ENCODE data around the gene PRKAG2. TPM values are rescaled to one million over a fixed set of nuclear protein-coding genes. Genes with fewer than 3 reads are reported as not detected.

PRKAG2 gene
- total RNA-seq, 1 experiment from 2014 or later = 73.9 TPM

- Mint-ChIP-seq H3K4me1 (ENCODE audit: insufficient read depth, unreplicated experiment) (no peaks in the 10 kb centered on the region), H3K9me3 (ENCODE audit: unreplicated experiment) (no peaks in the 10 kb centered on the region), H3K4me3 (ENCODE audit: unreplicated experiment) (no peak overlapping the region), H3K36me3 (ENCODE audit: insufficient read depth, unreplicated experiment) (no peaks in the 10 kb centered on the region), H3K27ac (ENCODE audit: low read depth, unreplicated experiment) (no peak overlapping the region), H3K27me3 (ENCODE audit: insufficient read depth, unreplicated experiment) (peaks cover 52% of the 10 kb centered on the region)
- intact Hi-C loops (cut with micrococcal nuclease) = no loop called here
- ChIA-PET CTCF (interaction anchor here (0.6 to 1.8 kb wide), 3 partner anchors 13 to 265 kb away, joined by 5 to 6 read pairs (median 5); no protein-coding TSS in a partner anchor), POLR2A (no interaction called here)
- TF ChIP-seq CTCF (IDR thresholded peaks at IDR 0.05; ENCODE audit: unreplicated experiment) = no peak
- BruUV-seq (replicated peaks) = no TSS peak
- no peak for DNase-seq (ENCODE audit: unreplicated experiment)
Observed at GRCh38 chr7:151884312-151885201, 7.6 kb upstream of the PRKAG2 start.

- H3K9me3 Mint-ChIP-seq (ENCODE audit: unreplicated experiment) = no peaks in the 10 kb centered on the region
- DNase-seq (ENCODE audit: unreplicated experiment) = no peak
- TF ChIP-seq CTCF (IDR thresholded peaks at IDR 0.05; ENCODE audit: unreplicated experiment) = no peak
- POLR2A ChIA-PET = no interaction called here
- CTCF ChIA-PET = interaction anchor here (0.6 to 1.8 kb wide), 2 partner anchors 100 to 264 kb away, joined by 5 to 6 read pairs; no protein-coding TSS in a partner anchor
- H3K4me3 Mint-ChIP-seq (ENCODE audit: unreplicated experiment) = no peak overlapping the region
- intact Hi-C loops (cut with micrococcal nuclease) = no loop called here
- peaks cover 52% of the 10 kb centered on the region for H3K27me3 Mint-ChIP-seq (ENCODE audit: insufficient read depth, unreplicated experiment)
- no peak overlapping the region for H3K27ac Mint-ChIP-seq (ENCODE audit: low read depth, unreplicated experiment)
- no TSS peak for BruUV-seq (replicated peaks)
- no peaks in the 10 kb centered on the region for H3K36me3 Mint-ChIP-seq (ENCODE audit: insufficient read depth, unreplicated experiment)
- no peaks in the 10 kb centered on the region for H3K4me1 Mint-ChIP-seq (ENCODE audit: insufficient read depth, unreplicated experiment)
Observed at GRCh38 chr7:151883857-151884256, 6.9 kb upstream of the PRKAG2 start.

- H3K9me3 Mint-ChIP-seq (ENCODE audit: unreplicated experiment) = no peaks in the 10 kb centered on the region
- CTCF ChIA-PET = interaction anchor here (0.9 to 1.8 kb wide), 3 partner anchors 46 to 99 kb away, joined by 3 to 5 read pairs (median 3); no protein-coding TSS in a partner anchor
- H3K4me1 Mint-ChIP-seq (ENCODE audit: insufficient read depth, unreplicated experiment) = no peaks in the 10 kb centered on the region
- no peaks in the 10 kb centered on the region for H3K36me3 Mint-ChIP-seq (ENCODE audit: insufficient read depth, unreplicated experiment)
- no peak overlapping the region for H3K27ac Mint-ChIP-seq (ENCODE audit: low read depth, unreplicated experiment)
- no peak overlapping the region for H3K4me3 Mint-ChIP-seq (ENCODE audit: unreplicated experiment)
- no TSS peak for BruUV-seq (replicated peaks)
- intact Hi-C loops (cut with micrococcal nuclease) = no loop called here
- TF ChIP-seq CTCF (IDR thresholded peaks at IDR 0.05; ENCODE audit: unreplicated experiment) = no peak
- H3K27me3 Mint-ChIP-seq (ENCODE audit: insufficient read depth, unreplicated experiment) = peaks cover 42% of the 10 kb centered on the region
- POLR2A ChIA-PET = interaction anchor here (1.0 kb wide), 1 partner anchor 50 kb away, joined by 4 read pairs; no protein-coding TSS in a partner anchor
- DNase-seq (ENCODE audit: unreplicated experiment) = no peak
Observed at GRCh38 chr7:151882734-151883133, 5.8 kb upstream of the PRKAG2 start.

- H3K36me3 Mint-ChIP-seq (ENCODE audit: insufficient read depth, unreplicated experiment) = peaks cover 1% of the 10 kb centered on the region
- H3K27ac Mint-ChIP-seq (ENCODE audit: low read depth, unreplicated experiment) = no peak overlapping the region
- CTCF ChIA-PET = interaction anchor here (0.5 to 0.6 kb wide), 2 partner anchors 44 to 71 kb away, joined by 3 to 4 read pairs; no protein-coding TSS in a partner anchor
- POLR2A ChIA-PET = interaction anchor here (1.6 kb wide), 1 partner anchor 42 kb away, joined by 4 read pairs; no protein-coding TSS in a partner anchor
- H3K4me1 Mint-ChIP-seq (ENCODE audit: insufficient read depth, unreplicated experiment) = no peaks in the 10 kb centered on the region
- no peak for DNase-seq (ENCODE audit: unreplicated experiment)
- intact Hi-C loops (cut with micrococcal nuclease) = no loop called here
- H3K27me3 Mint-ChIP-seq (ENCODE audit: insufficient read depth, unreplicated experiment) = peaks cover 25% of the 10 kb centered on the region
- no TSS peak for BruUV-seq (replicated peaks)
- no peaks in the 10 kb centered on the region for H3K9me3 Mint-ChIP-seq (ENCODE audit: unreplicated experiment)
- TF ChIP-seq CTCF (IDR thresholded peaks at IDR 0.05; ENCODE audit: unreplicated experiment) = no peak
- no peak overlapping the region for H3K4me3 Mint-ChIP-seq (ENCODE audit: unreplicated experiment)
Observed at GRCh38 chr7:151880688-151881087, 3.8 kb upstream of the PRKAG2 start.
